Effector memory CD4-positive, alpha-beta T cell (primary cell): ENCODE measurements around the gene MOCS3.
A peak's percentile ranks its signal among the peaks of the same experiment; 100 is the strongest.

ENCODE experiments used
- DNase-seq, 3 donors: peaks; one replicate each; pipeline ENCODE4 v3.0.0-alpha.2; 2020
- H3K27ac ChIP-seq: 2 replicates; pipeline ENCODE4 v1.7.0; 2013; ENCODE audit warnings: mild to moderate bottlenecking, low read length, moderate library complexity; ENCODE audit not compliant: insufficient read depth, poor library complexity, severe bottlenecking
- H3K27me3 ChIP-seq: replicated peaks from 2 replicates; pipeline ENCODE4 v1.7.0; 2013; ENCODE audit warnings: mild to moderate bottlenecking, low read length; ENCODE audit not compliant: insufficient read depth, control insufficient read depth, poor library complexity, severe bottlenecking
- H3K36me3 ChIP-seq: 2 replicates; pipeline ENCODE4 v1.7.0; 2013; ENCODE audit warnings: mild to moderate bottlenecking, low read length, moderate library complexity; ENCODE audit not compliant: control insufficient read depth, insufficient read depth
- H3K4me1 ChIP-seq: 2 replicates; pipeline ENCODE4 v1.7.0; 2013; ENCODE audit warnings: low read length, mild to moderate bottlenecking; ENCODE audit not compliant: control insufficient read depth, insufficient read depth, poor library complexity, severe bottlenecking
- H3K4me3 ChIP-seq: 2 replicates; pipeline ENCODE4 v1.7.0; 2013; ENCODE audit warnings: low read length, low read depth, mild to moderate bottlenecking; ENCODE audit not compliant: insufficient read depth, poor library complexity, severe bottlenecking
- H3K9me3 ChIP-seq: 2 replicates; pipeline ENCODE4 v1.7.0; 2013; ENCODE audit warnings: mild to moderate bottlenecking, low read length, moderate library complexity; ENCODE audit not compliant: control insufficient read depth
- total RNA-seq, 3 donors: gene quantifications; one replicate each; lab custom pipeline; 2026; lab: John Stamatoyannopoulos, UW

Gene MOCS3, protein sequence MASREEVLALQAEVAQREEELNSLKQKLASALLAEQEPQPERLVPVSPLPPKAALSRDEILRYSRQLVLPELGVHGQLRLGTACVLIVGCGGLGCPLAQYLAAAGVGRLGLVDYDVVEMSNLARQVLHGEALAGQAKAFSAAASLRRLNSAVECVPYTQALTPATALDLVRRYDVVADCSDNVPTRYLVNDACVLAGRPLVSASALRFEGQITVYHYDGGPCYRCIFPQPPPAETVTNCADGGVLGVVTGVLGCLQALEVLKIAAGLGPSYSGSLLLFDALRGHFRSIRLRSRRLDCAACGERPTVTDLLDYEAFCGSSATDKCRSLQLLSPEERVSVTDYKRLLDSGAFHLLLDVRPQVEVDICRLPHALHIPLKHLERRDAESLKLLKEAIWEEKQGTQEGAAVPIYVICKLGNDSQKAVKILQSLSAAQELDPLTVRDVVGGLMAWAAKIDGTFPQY
- total RNA-seq, result 7.2 to 8.9 (median 8.8) reads per million in 3 donors

DNA sequence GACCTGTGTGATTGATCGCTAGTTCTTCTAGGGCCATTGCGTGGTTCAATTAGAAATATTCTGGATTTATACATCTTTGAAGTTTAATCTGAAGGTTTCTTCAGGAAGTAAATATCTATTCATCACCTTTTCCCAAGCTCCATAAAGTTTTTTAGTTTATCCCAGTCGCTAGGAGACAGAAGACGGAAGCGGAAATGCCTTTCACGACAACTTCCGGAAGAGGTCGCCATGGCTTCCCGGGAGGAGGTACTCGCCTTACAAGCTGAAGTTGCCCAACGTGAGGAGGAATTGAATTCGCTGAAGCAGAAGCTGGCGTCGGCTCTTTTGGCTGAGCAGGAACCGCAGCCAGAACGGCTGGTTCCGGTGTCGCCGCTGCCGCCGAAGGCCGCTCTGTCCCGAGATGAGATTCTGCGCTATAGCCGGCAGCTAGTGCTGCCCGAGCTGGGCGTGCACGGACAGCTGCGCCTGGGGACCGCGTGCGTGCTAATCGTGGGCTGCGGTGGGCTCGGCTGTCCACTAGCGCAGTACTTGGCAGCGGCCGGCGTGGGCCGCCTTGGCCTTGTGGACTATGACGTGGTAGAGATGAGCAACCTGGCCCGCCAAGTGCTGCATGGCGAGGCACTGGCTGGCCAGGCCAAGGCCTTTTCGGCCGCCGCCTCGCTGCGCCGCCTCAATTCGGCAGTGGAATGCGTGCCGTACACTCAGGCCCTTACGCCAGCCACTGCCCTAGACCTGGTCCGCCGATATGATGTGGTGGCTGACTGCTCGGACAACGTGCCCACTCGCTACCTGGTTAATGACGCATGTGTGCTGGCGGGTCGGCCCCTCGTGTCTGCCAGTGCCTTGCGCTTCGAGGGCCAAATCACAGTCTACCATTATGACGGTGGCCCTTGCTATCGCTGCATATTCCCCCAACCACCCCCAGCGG is at the start of gene MOCS3:
Gene MOCS3 (plus strand): TSS at position 204 of the 928 bp plus-strand sequence. CDS start 25 bp downstream, at position 229.
- Histone ChIP-seq H3K9me3 (no peaks in the 10 kb centered on the region), H3K4me1 (peaks cover 18% of the 10 kb centered on the region), H3K27ac (peak within 1 kb of the TSS; percentile 97), H3K27me3 (no peaks in the 10 kb centered on the region), H3K36me3 (peaks cover 8% of the 10 kb centered on the region), H3K4me3 (peak within 1 kb of the TSS; percentile 83)
- DNase-seq, result peak; percentile 70 to 83 (median 76)

DNA sequence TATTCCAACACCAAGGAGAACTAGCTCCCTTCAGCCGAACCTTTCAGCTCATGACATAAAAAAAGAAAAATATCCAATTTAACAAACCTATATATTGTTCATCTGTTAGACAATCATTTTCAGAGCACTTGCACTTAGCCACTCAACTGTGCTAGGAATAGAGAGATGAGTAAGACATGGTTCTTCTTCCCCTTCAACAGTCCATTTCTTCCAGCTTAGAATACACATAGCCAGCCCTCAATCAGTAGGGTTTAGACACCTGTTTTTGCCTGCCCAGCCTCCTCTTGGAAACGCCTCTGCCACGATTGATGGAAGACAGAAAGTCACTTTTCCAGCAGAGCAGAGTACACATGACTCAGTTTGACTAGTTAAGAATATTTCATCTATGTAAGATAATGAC is 49.2 kb upstream of the MOCS3 start:
- Histone ChIP-seq H3K27ac (no peak overlapping the region), H3K36me3 (no peaks in the 10 kb centered on the region), H3K4me1 (no peaks in the 10 kb centered on the region), H3K9me3 (no peaks in the 10 kb centered on the region), H3K4me3 (no peak overlapping the region), H3K27me3 (no peaks in the 10 kb centered on the region)
- DNase-seq, result no peak

DNA sequence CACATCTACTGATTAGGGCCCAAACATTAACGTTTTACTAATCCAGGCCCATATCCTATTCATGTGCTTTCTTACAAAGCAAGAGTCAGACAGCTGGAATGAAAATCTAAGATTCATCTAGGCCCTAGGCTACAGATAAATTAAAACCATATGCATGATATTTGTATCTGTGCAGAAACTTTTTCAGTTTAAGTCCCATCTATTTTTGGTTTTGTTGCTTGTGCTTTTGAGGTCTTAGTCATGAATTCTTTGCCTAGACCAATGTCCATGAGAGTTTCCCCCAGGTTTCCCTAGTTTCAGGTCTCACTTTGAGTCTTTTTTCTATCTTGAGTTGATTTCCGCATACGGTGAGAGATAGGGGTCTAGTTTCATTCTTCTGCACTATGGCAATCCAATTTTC is 47.6 kb upstream of the MOCS3 start:
- H3K27ac ChIP-seq, result no peak overlapping the region
- DNase-seq, result no peak

DNA sequence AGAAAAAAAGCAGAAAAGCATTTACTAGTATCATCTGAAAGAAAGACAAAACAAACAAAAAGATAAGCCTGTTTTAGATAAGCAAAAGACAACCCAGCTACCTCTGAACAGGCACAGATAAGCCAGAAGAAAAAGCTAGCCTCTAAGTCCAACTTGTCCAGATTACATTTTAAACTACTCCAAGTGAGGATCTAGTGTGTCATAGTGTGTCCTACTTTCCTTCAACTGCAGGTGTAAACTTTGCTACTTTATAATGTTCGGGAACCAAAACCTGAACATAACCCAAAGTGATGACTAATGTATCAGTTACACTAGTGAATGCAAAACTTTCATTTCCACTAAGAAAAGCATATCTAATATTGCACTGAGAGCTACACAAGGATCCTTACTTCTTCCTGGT is 46.9 kb upstream of the MOCS3 start:
- Histone ChIP-seq H3K27me3 (no peaks in the 10 kb centered on the region), H3K27ac (no peak overlapping the region), H3K4me3 (no peak overlapping the region), H3K9me3 (no peaks in the 10 kb centered on the region), H3K4me1 (peaks cover 6% of the 10 kb centered on the region), H3K36me3 (no peaks in the 10 kb centered on the region)
- no peak for DNase-seq

More for the DNA sequence above, 47.6 kb upstream of the MOCS3 start:
- Histone ChIP-seq H3K9me3 (no peaks in the 10 kb centered on the region), H3K4me3 (no peak overlapping the region), H3K36me3 (no peaks in the 10 kb centered on the region), H3K4me1 (peaks cover 6% of the 10 kb centered on the region), H3K27me3 (no peaks in the 10 kb centered on the region)

DNA sequence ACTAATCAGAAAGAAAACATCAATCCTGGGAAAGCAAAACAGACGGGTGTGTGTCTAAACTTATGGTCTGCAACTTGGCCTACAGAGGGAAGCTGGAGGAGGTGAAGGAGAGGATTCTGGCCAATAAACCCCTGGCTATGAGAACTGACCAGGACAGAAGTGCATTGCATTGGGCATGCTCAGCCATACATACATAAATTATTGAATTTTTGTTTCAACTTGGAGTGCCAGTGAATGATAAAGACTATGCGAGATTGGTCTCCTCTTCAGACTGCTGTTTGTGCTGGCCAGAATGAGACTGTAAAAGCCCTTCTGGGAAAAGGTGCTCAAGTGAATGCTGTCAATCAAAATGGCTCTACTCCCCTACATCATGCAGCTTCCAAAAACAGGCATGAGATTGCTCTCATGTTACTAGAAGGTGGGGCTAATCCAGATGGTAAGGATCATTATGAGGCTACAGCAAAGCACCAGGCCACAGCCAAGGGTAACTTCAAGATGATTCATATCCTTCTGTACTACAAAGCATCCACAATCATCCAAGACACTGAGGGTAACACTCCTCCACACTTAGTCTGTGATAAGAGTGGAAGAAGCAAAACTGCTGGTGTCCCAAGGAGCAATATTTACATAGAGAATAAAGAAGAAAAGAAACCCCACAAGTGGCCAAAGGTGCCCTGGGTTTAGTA is 44.8 kb upstream of the MOCS3 start:
- H3K4me3 ChIP-seq, result no peak overlapping the region
- no peaks in the 10 kb centered on the region for H3K36me3 ChIP-seq
- H3K4me1 ChIP-seq, result peaks cover 15% of the 10 kb centered on the region
- no peaks in the 10 kb centered on the region for H3K9me3 ChIP-seq
- no peak for DNase-seq
- no peak overlapping the region for H3K27ac ChIP-seq
- no peaks in the 10 kb centered on the region for H3K27me3 ChIP-seq

DNA sequence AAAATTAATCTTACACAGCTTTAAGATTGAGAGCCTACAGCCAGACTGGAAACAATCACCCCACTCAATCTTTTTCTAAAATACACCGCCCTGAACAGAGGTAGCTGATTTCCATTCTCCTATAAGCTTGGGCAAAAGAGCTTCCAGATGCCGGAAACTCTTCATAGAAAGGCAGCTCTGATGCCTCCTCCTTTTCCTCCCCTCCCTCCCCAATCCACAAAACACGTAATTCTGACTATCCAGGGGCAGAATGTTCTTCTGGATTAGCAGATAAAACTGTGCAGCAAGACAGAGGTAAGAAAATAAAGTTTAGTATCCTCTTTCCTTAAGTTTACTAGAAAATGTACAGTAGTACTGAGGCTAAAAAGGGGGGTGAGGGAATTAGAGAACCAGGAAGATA is 43.2 kb upstream of the MOCS3 start:
- H3K4me3 ChIP-seq, result no peak overlapping the region
- no peaks in the 10 kb centered on the region for H3K27me3 ChIP-seq
- H3K9me3 ChIP-seq, result no peaks in the 10 kb centered on the region
- no peaks in the 10 kb centered on the region for H3K36me3 ChIP-seq
- H3K4me1 ChIP-seq, result peaks cover 15% of the 10 kb centered on the region
- H3K27ac ChIP-seq, result no peak overlapping the region
- DNase-seq, result no peak

DNA sequence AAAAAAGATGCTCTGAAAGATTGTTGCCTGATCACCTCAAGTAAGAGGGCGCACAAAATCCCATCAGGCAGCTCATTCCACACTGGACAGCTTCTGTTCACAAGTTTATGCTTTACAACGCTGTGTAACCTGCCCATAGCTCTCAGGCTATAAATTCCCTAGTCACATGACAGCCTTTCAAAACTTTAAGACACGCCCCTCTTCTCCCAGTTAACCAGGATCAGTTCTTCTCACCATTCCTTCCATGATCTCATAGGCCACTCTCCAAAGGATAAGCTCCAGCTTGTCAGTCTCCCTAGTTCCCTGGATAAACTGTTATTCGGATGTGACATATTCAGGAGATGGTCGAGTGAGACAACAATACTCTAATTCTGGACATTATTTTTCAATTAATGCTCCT is 42.4 kb upstream of the MOCS3 start:
- Histone ChIP-seq H3K27ac (no peak overlapping the region), H3K9me3 (no peaks in the 10 kb centered on the region), H3K36me3 (no peaks in the 10 kb centered on the region), H3K4me3 (no peak overlapping the region), H3K27me3 (no peaks in the 10 kb centered on the region), H3K4me1 (peaks cover 15% of the 10 kb centered on the region)
- DNase-seq, result no peak

DNA sequence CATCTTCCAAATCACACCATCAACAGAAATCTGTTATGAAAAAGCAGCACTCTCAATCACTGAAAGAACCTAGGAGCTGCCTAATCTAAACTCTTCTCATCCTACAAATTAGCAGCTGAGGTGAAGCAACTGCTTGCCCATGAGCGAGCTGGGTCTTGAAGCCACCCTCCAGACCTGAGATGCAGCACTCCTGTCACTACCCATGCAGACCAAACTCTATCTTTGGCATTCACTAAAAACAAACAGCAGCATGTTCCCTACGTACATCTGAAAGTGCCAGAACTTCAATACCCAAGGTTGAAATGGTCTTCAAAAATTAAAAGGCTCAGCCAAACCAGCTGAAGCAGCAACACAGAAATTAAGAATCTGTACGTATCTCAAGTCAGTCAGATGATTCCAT is 41.7 kb upstream of the MOCS3 start:
- Histone ChIP-seq H3K36me3 (no peaks in the 10 kb centered on the region), H3K9me3 (no peaks in the 10 kb centered on the region), H3K27me3 (no peaks in the 10 kb centered on the region), H3K4me1 (peaks cover 22% of the 10 kb centered on the region), H3K27ac (no peak overlapping the region), H3K4me3 (no peak overlapping the region)
- DNase-seq, result no peak

DNA sequence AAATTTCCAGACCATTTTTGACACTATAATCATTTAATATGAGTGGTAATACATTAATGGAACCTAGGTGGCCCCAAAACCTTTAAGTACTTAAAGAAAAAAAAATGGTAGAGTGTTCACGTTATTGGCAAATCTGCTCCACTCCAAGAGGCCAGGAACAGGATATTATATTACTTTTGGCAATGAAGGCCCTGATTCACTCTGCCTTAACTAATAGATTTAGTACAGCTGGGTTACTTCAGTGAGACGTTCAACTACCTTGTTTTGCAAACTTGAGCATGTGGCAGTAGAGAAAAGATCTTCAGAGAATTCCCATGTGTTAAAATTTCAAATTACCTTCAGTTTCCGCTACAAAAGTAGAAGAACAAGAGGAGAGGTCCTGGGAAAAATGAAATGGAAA is 40.2 kb upstream of the MOCS3 start:
- H3K4me1 ChIP-seq, result peaks cover 32% of the 10 kb centered on the region
- H3K36me3 ChIP-seq, result no peaks in the 10 kb centered on the region
- H3K27me3 ChIP-seq, result no peaks in the 10 kb centered on the region
- no peak overlapping the region for H3K4me3 ChIP-seq
- no peak overlapping the region for H3K27ac ChIP-seq
- no peaks in the 10 kb centered on the region for H3K9me3 ChIP-seq
- no peak for DNase-seq
